Large intestine (tissue), 3 donors: ENCODE data around the gene SAFB. TPM values are rescaled to one million over a fixed set of nuclear protein-coding genes. Genes with fewer than 3 reads are reported as not detected.

Experiments
- DNase-seq, 2 donors: peaks; one replicate each; pipeline versions ENCODE4 v3.0.0 to v3.0.0-alpha.2; 2013
- H3K27ac ChIP-seq: one replicate; pipeline ENCODE4 v1.5.1; 2013; ENCODE audit warnings: low read length
- H3K27me3 ChIP-seq: 2 replicates; pipeline ENCODE4 v1.6.1; 2013; ENCODE audit warnings: low read length; ENCODE audit not compliant: control insufficient read depth, insufficient read depth
- H3K36me3 ChIP-seq: 2 replicates; pipeline ENCODE4 v1.6.1; 2013; ENCODE audit warnings: low read length; ENCODE audit not compliant: control insufficient read depth, insufficient read depth
- H3K4me1 ChIP-seq: one replicate; pipeline ENCODE4 v1.6.1; 2013; ENCODE audit warnings: low read length; ENCODE audit not compliant: control insufficient read depth, insufficient read depth
- H3K4me3 ChIP-seq: one replicate; pipeline ENCODE4 v1.5.1; 2013; ENCODE audit warnings: low read length
- H3K9me3 ChIP-seq: one replicate; pipeline ENCODE4 v1.6.1; 2013; ENCODE audit warnings: mild to moderate bottlenecking, low read depth, low read length, moderate library complexity; ENCODE audit not compliant: control insufficient read depth
- WGBS: methylation state at CpG from one replicate; pipeline ENCODE4 v1.1.5; 2013; ENCODE audit warnings: low lambda C conversion rate; ENCODE audit not compliant: insufficient coverage; 5-methylcytosine and 5-hydroxymethylcytosine counted together
- polyA plus RNA-seq: library from polyadenylated mRNA; unstranded; fragments of 120-200 nt; gene quantifications from one replicate; pipeline ENCODE4 v1.2.1, GENCODE V29; 2013

SAFB gene
- polyA plus RNA-seq, 1 donor = 111 TPM

GRCh38 chr19:5627395-5627904 lies 4.6 kb downstream of the SAFB start:
- no peak overlapping the region for H3K27ac ChIP-seq
- H3K36me3 ChIP-seq = peaks cover 54% of the 10 kb centered on the region
- no peaks in the 10 kb centered on the region for H3K27me3 ChIP-seq
- DNase-seq = no peak
- 81% methylated on average over 3 of the region's 6 CpGs for WGBS
- H3K4me3 ChIP-seq = no peak overlapping the region
- H3K4me1 ChIP-seq = peaks cover 19% of the 10 kb centered on the region
- H3K9me3 ChIP-seq = peaks cover 2% of the 10 kb centered on the region

GRCh38 chr19:5628461-5628860 lies 5.6 kb downstream of the SAFB start:
- DNase-seq = no peak
- Histone ChIP-seq H3K36me3 (peaks cover 54% of the 10 kb centered on the region), H3K9me3 (no peaks in the 10 kb centered on the region), H3K4me1 (peaks cover 22% of the 10 kb centered on the region), H3K27me3 (no peaks in the 10 kb centered on the region), H3K27ac (no peak overlapping the region), H3K4me3 (no peak overlapping the region)
- no CpG with 5 or more reads among the region's 1 CpG for WGBS

GRCh38 chr19:5628919-5629481 lies 6.1 kb downstream of the SAFB start:
- DNase-seq = no peak
- H3K27ac ChIP-seq = no peak overlapping the region
- H3K4me1 ChIP-seq = peaks cover 22% of the 10 kb centered on the region
- H3K9me3 ChIP-seq = no peaks in the 10 kb centered on the region
- H3K36me3 ChIP-seq = peaks cover 56% of the 10 kb centered on the region
- H3K27me3 ChIP-seq = no peaks in the 10 kb centered on the region
- no CpG with 5 or more reads among the region's 9 CpGs for WGBS
- no peak overlapping the region for H3K4me3 ChIP-seq

- Histone ChIP-seq H3K36me3 (peaks cover 42% of the 10 kb centered on the region), H3K4me3 (no peak overlapping the region), H3K27ac (no peak overlapping the region), H3K9me3 (no peaks in the 10 kb centered on the region), H3K4me1 (peaks cover 7% of the 10 kb centered on the region), H3K27me3 (no peaks in the 10 kb centered on the region)
- no CpG with 5 or more reads among the region's 9 CpGs for WGBS
- DNase-seq = no peak
Measured at GRCh38 chr19:5631567-5632240, 8.8 kb downstream of the SAFB start.

GRCh38 chr19:5632241-5632612 lies 9.3 kb downstream of the SAFB start:
- H3K9me3 ChIP-seq = no peaks in the 10 kb centered on the region
- H3K4me3 ChIP-seq = no peak overlapping the region
- H3K27me3 ChIP-seq = no peaks in the 10 kb centered on the region
- DNase-seq = no peak
- peaks cover 36% of the 10 kb centered on the region for H3K36me3 ChIP-seq
- WGBS = 67% methylated on average over 1 of the region's 4 CpGs
- H3K4me1 ChIP-seq = peaks cover 3% of the 10 kb centered on the region
- no peak overlapping the region for H3K27ac ChIP-seq

GRCh38 chr19:5632657-5633056 lies 9.8 kb downstream of the SAFB start:
- H3K9me3 ChIP-seq = no peaks in the 10 kb centered on the region
- peaks cover 32% of the 10 kb centered on the region for H3K36me3 ChIP-seq
- DNase-seq = no peak
- H3K4me1 ChIP-seq = peaks cover 3% of the 10 kb centered on the region
- no peak overlapping the region for H3K4me3 ChIP-seq
- no peaks in the 10 kb centered on the region for H3K27me3 ChIP-seq
- WGBS = 67% methylated on average over 1 of the region's 5 CpGs
- no peak overlapping the region for H3K27ac ChIP-seq

- Histone ChIP-seq H3K36me3 (peaks cover 11% of the 10 kb centered on the region), H3K27me3 (no peaks in the 10 kb centered on the region), H3K4me3 (no peak overlapping the region), H3K9me3 (no peaks in the 10 kb centered on the region), H3K4me1 (peaks cover 3% of the 10 kb centered on the region), H3K27ac (no peak overlapping the region)
- no peak for DNase-seq
- 100% methylated on average over 1 of the region's 6 CpGs for WGBS
Measured at GRCh38 chr19:5635427-5635826, 12.5 kb downstream of the SAFB start.

GRCh38 chr19:5637971-5638370 lies 15.1 kb downstream of the SAFB start:
- no peak overlapping the region for H3K4me3 ChIP-seq
- H3K4me1 ChIP-seq = peaks cover 3% of the 10 kb centered on the region
- H3K27ac ChIP-seq = no peak overlapping the region
- no peak for DNase-seq
- peaks cover 25% of the 10 kb centered on the region for H3K36me3 ChIP-seq
- no peaks in the 10 kb centered on the region for H3K27me3 ChIP-seq
- no peaks in the 10 kb centered on the region for H3K9me3 ChIP-seq
- no CpG with 5 or more reads among the region's 1 CpG for WGBS

- Histone ChIP-seq H3K9me3 (no peaks in the 10 kb centered on the region), H3K27ac (no peak overlapping the region), H3K36me3 (peaks cover 46% of the 10 kb centered on the region), H3K4me1 (no peaks in the 10 kb centered on the region), H3K27me3 (no peaks in the 10 kb centered on the region), H3K4me3 (no peak overlapping the region)
- DNase-seq = no peak
- WGBS = 80% methylated on average over 2 of the region's 4 CpGs
Measured at GRCh38 chr19:5641171-5641570, 18.3 kb downstream of the SAFB start.

GRCh38 chr19:5642204-5642603 lies 19.3 kb downstream of the SAFB start:
- H3K36me3 ChIP-seq = peaks cover 56% of the 10 kb centered on the region
- H3K27ac ChIP-seq = no peak overlapping the region

GRCh38 chr19:5643060-5643459 lies 20.2 kb downstream of the SAFB start:
- Histone ChIP-seq H3K9me3 (no peaks in the 10 kb centered on the region), H3K4me1 (no peaks in the 10 kb centered on the region), H3K4me3 (no peak overlapping the region), H3K27me3 (no peaks in the 10 kb centered on the region), H3K36me3 (peaks cover 65% of the 10 kb centered on the region), H3K27ac (no peak overlapping the region)
- no peak for DNase-seq
- WGBS = no CpG with 5 or more reads among the region's 4 CpGs

More at GRCh38 chr19:5642204-5642603, 19.3 kb downstream of the SAFB start:
- Histone ChIP-seq H3K9me3 (no peaks in the 10 kb centered on the region), H3K4me1 (no peaks in the 10 kb centered on the region), H3K27me3 (no peaks in the 10 kb centered on the region), H3K4me3 (no peak overlapping the region)
- DNase-seq = no peak
- WGBS = no CpG with 5 or more reads among the region's 2 CpGs
